CD4-positive, alpha-beta T cell treated with Interleukin-4 for 1 hour (primary cell): ENCODE measurements around the gene TNFAIP8.

ENCODE experiments used
- DNase-seq, 2 donors: peaks; one replicate each; pipeline ENCODE4 v3.0.0-alpha.2; 2020 to 2022

TNFAIP8 gene

DNA sequence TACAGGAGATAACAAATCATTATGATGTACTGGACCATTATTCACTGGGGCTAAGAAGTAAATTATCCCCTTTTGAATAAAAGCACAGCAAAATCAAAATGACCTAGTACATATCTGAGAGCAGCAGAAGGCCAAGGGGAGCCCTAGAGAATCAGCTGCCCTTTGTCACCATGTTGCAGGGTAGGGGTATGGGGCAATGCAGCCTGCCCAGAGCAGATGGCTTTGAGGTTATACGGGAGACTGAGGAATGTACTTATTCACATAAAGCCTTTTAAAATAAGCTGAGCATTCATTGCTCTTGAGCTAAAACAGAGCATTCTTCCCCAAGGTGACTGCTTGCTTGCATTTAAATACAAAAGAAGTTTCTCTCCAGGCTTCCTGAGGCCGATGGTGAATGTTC, 2.6 kb upstream of the TNFAIP8 start:
- no peak for DNase-seq

- DNase-seq: no peak
Measured at GRCh38 chr5:119353686-119354366, 2.0 kb upstream of the TNFAIP8 start.

- DNase-seq: no peak
Measured at GRCh38 chr5:119354537-119355243, 1.1 kb upstream of the TNFAIP8 start.

- DNase-seq: no peak
Measured at GRCh38 chr5:119355244-119355638, 578 bp upstream of the TNFAIP8 start.

DNA sequence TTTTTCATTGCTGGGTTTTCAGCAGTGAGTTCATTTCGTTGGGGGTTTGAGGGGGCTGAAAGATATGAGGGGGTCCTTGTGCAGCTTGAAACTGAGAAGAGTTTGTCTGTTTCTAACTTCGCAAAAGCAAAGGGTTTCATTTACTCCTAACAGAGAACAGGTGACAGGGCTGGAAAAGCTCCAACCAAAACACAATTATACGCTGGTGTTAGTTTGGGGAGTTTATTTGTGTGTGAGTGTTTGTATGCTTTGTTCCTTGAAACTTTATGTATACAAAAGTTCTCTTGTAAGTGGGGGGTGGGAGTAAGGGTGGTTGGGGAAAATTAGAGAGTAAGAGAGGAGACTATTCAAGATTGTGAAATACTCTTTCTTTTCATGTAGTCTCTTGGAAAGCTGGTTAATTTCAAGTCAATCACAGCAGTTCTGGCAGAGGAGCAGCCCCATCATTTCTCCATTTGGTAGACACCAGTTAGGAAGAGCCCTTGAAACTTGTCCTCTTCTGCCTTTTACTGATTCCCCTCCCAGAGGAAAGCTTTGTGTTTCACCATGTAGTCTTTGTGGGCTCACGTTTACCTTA, 881 bp downstream of the TNFAIP8 start:
- DNase-seq: no peak

DNA sequence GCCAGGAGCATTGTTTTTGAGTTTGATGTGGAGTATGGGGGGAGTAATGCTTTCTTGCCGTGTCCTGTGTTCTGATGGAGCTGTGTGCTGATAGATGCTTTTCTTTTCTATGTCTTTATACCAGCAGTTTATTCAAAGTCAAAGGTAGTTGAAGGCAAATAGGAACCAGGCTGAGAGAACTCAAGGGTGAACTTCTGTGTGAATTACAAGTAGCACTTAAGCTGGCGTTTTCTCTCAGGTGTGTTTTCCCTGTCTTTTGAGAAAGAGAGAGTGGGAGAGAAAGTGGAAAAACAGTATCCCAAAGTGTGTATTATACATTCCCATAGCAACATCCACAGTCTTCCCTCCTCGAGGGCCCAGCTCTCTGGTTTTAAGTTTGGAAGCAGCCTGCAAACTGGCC, 1.5 kb downstream of the TNFAIP8 start:
- no peak for DNase-seq

DNA sequence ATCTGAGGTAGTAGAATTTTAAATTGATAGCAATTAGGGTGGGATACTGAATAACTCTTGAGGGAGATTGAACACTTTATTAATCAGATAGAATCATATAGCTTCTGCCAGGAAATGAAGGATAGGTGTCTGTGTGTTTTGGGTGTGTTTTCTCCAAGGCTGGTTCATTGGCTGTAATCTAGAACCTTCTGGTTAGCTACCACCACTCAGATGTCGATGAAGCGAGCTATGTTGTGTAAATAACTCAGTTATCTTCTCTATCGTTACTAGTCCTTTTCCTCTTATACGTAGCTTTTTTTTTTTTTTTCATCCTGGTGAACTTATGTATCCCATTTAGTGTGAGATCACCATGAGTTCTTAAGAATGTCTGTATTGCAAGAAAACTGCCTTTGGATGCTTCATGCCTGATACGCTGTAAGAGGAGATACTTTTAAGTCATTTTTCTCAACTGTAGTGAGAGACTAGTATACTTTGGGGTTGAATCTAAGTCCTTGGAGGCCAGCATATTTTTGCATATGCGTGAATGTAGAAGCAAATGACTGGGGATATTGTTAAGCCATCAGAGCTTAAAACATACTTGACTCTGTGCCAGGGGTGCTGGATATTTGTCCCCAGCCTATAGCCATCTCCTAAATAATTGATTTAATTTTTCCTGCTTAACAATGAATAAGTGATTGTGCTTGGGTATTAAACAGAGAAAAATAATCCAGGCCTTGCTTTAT, 2.1 kb downstream of the TNFAIP8 start:
- peak in 1 of 2 donors; percentile 53 for DNase-seq

DNA sequence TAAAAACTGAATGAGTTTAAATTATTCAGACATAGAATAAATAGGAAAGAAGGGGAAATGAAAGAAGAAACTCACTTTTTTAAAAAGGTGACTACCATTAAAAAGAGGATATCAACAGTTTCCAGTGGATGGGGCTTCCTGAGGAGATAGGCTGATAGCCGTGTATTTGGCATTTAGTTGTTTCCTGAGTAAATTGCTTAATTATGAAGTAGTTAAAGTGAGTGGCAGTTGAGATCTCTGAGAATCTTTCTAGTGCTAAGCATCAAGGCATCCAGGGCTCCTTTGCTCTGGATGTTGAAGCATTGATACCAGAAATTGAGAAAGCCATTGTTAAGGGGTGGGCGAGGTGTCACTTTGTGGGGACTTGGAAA, 2.7 kb downstream of the TNFAIP8 start:
- DNase-seq: no peak

- no peak for DNase-seq
Measured at GRCh38 chr5:119358901-119359603, 3.2 kb downstream of the TNFAIP8 start.

- DNase-seq: no peak
Measured at GRCh38 chr5:119359737-119360413, 4.1 kb downstream of the TNFAIP8 start.

DNA sequence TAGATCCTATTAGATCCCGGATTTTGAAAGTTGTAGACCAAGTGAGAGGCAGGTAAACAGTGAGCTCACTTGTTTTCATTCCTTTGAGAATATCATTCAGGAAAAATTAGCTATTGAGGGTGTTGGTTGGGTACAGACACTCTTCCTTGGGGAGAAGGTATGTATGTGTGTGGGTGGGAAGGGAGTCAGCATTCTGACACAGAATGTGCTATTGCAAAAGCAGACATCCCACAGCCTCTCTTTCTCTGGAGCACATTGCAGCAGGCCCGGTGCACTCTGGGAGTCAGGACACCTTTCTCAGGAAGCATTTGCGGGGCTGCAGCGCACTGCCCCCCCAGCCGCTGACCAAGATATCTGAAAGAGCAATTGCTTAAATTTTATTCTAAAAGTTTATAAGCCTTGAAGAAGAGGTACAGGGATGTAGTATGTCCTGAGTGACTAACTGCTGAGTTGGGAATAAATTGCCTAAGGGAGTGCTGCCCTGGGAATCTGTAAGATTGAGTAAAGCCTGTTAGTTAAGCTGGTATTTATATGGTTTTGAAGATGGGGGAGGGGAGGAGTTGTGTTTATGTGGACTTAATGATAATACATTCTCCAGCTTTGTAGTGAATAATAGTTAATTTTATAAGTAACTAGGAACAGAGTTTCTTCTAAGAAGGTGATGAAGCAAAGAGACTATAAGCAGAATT, 5.2 kb downstream of the TNFAIP8 start:
- DNase-seq: no peak

GRCh38 chr5:119361594-119362125, 5.8 kb downstream of the TNFAIP8 start:
- no peak for DNase-seq

DNA sequence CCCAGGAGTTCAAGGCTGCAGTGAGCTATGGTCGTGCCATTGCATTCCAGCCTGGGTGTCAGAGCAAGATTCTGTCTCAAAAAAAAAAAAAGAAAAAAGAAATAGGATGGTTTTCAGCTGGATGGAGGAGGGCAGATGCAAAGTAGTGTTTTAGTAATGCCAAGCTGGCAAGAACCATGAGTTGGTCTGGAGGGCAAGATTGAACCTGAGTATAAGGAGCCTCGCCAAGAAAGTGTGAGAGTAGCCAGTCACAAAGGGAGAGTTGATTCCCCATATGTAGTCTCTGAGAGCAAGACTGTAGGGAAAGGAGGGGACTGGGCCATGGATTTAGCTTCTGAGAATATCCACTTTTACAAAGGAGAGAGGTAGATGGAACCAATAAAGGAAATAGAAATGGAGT, 6.9 kb downstream of the TNFAIP8 start:
- no peak for DNase-seq

DNA sequence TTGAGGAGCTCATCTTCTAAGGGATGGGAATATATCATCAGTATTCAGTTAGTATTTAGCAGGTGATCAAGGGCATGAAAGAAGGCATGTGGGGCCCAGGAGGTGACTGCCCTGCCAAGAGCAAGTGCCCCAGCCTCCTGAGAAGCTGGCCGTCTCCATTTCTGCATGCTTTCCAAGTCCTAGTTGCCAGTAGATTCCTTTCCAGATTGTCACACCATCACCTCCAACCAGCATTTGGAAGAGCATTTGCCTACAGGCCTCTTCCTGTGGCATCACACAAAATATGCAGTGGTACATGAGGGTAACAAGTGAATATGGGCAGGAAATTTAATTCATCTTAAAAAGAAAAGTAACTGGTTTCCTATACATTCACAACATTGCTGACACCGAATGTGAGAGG, 7.5 kb downstream of the TNFAIP8 start:
- DNase-seq: no peak

DNA sequence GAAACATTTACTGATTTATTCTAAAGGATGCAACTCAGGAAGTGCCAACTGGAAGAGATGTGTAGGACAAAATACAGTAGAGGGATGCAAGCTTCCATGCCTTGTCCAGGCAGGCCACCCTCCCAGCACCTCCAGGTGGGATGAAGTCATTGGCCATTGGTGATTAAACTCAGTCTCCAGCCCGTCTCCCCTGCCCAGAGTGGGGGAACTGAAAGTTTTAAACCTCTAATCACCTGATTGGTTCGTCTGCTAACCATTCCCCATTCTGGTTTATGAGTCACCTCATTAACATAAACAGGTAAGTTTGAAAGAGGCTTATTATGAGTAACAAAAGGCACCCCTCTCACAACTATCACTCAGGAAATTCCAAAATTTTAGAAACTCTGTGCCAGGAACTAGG, 8.1 kb downstream of the TNFAIP8 start:
- no peak for DNase-seq

GRCh38 chr5:119365847-119366539, 10.2 kb downstream of the TNFAIP8 start:
- no peak for DNase-seq

GRCh38 chr5:119366540-119366881, 10.7 kb downstream of the TNFAIP8 start:
- peak in 1 of 2 donors; percentile 47 for DNase-seq

- DNase-seq: peak in 1 of 2 donors; percentile 65
Measured at GRCh38 chr5:119367502-119368237, 11.9 kb downstream of the TNFAIP8 start.

GRCh38 chr5:119368238-119368630, 12.4 kb downstream of the TNFAIP8 start:
- peak; percentile 79 to 85 for DNase-seq

DNA sequence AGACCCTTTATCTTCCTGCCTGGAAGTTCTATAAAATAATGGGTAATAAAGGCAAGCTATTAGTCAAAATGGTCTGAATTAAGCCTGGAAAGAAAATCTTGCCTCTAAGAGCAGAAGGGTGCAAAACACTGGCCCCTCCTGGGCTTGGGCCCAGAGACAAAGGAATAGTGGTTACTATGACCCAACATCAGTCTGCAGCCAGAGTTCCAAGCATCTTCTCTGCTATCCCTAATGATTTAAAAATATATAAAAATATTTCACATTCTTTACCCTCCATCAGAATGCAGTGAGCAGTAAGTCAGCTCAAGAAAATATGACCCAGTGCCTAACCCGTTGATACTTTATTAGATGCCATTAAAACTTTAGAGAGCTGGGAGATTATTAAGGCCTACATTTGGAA, 14.7 kb downstream of the TNFAIP8 start:
- DNase-seq: no peak
